ENCODE measurements around the gene CNKSR3. TPM values are rescaled to one million over a fixed set of nuclear protein-coding genes. Genes with fewer than 3 reads are reported as not detected.

The CNKSR3 gene
- total and polyA plus RNA-seq, 2 experiments from 2014 or later, result 1.9 to 5.7 TPM

GRCh38 chr6:154406301-154406700 is 104.2 kb downstream of the CNKSR3 start (continued):
- TF ChIP-seq, protein P1, sequence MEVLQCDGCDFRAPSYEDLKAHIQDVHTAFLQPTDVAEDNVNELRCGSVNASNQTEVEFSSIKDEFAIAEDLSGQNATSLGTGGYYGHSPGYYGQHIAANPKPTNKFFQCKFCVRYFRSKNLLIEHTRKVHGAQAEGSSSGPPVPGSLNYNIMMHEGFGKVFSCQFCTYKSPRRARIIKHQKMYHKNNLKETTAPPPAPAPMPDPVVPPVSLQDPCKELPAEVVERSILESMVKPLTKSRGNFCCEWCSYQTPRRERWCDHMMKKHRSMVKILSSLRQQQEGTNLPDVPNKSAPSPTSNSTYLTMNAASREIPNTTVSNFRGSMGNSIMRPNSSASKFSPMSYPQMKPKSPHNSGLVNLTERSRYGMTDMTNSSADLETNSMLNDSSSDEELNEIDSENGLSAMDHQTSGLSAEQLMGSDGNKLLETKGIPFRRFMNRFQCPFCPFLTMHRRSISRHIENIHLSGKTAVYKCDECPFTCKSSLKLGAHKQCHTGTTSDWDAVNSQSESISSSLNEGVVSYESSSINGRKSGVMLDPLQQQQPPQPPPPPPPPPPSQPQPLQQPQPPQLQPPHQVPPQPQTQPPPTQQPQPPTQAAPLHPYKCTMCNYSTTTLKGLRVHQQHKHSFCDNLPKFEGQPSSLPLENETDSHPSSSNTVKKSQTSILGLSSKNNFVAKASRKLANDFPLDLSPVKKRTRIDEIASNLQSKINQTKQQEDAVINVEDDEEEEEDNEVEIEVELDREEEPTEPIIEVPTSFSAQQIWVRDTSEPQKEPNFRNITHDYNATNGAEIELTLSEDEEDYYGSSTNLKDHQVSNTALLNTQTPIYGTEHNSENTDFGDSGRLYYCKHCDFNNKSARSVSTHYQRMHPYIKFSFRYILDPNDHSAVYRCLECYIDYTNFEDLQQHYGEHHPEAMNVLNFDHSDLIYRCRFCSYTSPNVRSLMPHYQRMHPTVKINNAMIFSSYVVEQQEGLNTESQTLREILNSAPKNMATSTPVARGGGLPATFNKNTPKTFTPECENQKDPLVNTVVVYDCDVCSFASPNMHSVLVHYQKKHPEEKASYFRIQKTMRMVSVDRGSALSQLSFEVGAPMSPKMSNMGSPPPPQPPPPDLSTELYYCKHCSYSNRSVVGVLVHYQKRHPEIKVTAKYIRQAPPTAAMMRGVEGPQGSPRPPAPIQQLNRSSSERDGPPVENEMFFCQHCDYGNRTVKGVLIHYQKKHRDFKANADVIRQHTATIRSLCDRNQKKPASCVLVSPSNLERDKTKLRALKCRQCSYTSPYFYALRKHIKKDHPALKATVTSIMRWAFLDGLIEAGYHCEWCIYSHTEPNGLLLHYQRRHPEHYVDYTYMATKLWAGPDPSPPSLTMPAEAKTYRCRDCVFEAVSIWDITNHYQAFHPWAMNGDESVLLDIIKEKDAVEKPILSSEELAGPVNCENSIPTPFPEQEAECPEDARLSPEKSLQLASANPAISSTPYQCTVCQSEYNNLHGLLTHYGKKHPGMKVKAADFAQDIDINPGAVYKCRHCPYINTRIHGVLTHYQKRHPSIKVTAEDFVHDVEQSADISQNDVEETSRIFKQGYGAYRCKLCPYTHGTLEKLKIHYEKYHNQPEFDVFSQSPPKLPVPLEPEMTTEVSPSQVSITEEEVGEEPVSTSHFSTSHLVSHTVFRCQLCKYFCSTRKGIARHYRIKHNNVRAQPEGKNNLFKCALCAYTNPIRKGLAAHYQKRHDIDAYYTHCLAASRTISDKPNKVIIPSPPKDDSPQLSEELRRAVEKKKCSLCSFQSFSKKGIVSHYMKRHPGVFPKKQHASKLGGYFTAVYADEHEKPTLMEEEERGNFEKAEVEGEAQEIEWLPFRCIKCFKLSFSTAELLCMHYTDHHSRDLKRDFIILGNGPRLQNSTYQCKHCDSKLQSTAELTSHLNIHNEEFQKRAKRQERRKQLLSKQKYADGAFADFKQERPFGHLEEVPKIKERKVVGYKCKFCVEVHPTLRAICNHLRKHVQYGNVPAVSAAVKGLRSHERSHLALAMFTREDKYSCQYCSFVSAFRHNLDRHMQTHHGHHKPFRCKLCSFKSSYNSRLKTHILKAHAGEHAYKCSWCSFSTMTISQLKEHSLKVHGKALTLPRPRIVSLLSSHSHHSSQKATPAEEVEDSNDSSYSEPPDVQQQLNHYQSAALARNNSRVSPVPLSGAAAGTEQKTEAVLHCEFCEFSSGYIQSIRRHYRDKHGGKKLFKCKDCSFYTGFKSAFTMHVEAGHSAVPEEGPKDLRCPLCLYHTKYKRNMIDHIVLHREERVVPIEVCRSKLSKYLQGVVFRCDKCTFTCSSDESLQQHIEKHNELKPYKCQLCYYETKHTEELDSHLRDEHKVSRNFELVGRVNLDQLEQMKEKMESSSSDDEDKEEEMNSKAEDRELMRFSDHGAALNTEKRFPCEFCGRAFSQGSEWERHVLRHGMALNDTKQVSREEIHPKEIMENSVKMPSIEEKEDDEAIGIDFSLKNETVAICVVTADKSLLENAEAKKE (CRISPR knock-in tag; IDR thresholded peaks at IDR 0.05), result no peak
- TF ChIP-seq ETS1 (IDR thresholded peaks at IDR 0.05) (no peak), EZH2phosphoT487 (IDR thresholded peaks at IDR 0.05; ENCODE audit: unreplicated experiment) (no peak), EZH2 (IDR thresholded peaks at IDR 0.05; ENCODE audit: low read depth, unreplicated experiment) (no peak), ZNF331 (CRISPR knock-in tag; IDR thresholded peaks at IDR 0.05; ENCODE audit: low read depth) (no peak), JUNB (IDR thresholded peaks at IDR 0.05; ENCODE audit: unreplicated experiment) (no peak)

GRCh38 chr6:154404791-154405400 is 105.6 kb downstream of the CNKSR3 start:
- Histone ChIP-seq H3K79me2 (replicated peaks; ENCODE audit: insufficient read depth) (no peaks in the 10 kb centered on the region), H4K20me1 (replicated peaks; ENCODE audit: insufficient read depth) (no peaks in the 10 kb centered on the region), H3K4me3 (no peak overlapping the region), H2AFZ (no peak overlapping the region), H3K4me1 (ENCODE audit: insufficient read depth) (no peaks in the 10 kb centered on the region; the same call in 1 of the 2 replicates), H3K4me2 (no peak overlapping the region), H3K36me3 (ENCODE audit: insufficient read depth) (no peaks in the 10 kb centered on the region), H3K27ac (ENCODE audit: low read depth) (no peak overlapping the region), H3K27me3 (ENCODE audit: insufficient read depth) (no peaks in the 10 kb centered on the region), H3K9me2 (ENCODE audit: insufficient read depth) (no peaks in the 10 kb centered on the region), H3F3A (replicated peaks; ENCODE audit: low read depth) (no peaks in the 10 kb centered on the region)
- Mint-ChIP-seq H3K4me3 (no peak overlapping the region), H3K9me3 (no peaks in the 10 kb centered on the region; the same call in 2 of the 3 replicates), H3K4me1 (peaks cover 4% of the 10 kb centered on the region; the same call in 2 of the 3 replicates), H3K36me3 (ENCODE audit: low read depth) (peaks cover 21% of the 10 kb centered on the region), H3K27me3 (ENCODE audit: insufficient read depth, low read depth, poor library complexity) (peaks cover 2% of the 10 kb centered on the region), H3K27ac (no peak overlapping the region; the same call in 1 of the 2 replicates)
- DNase-seq (ENCODE audit: low spot score) (no peak), ATAC-seq (no peak)
- TF ChIP-seq ZNF331 (CRISPR knock-in tag; IDR thresholded peaks at IDR 0.05; ENCODE audit: low read depth), result no peak
- TF ChIP-seq NANOG (IDR thresholded peaks at IDR 0.05; ENCODE audit: borderline replicate concordance), result no peak
- no peak for TF ChIP-seq POLR2AphosphoS5 (IDR thresholded peaks at IDR 0.05; ENCODE audit: low read depth)
- TF ChIP-seq JUNB (IDR thresholded peaks at IDR 0.05; ENCODE audit: unreplicated experiment), result no peak
- TF ChIP-seq, protein P1 (CRISPR knock-in tag; IDR thresholded peaks at IDR 0.05), result no peak
- TF ChIP-seq EZH2 (IDR thresholded peaks at IDR 0.05; ENCODE audit: low read depth, unreplicated experiment), result no peak

Data from GM23338 (cell line).